Activated CD8-positive, alpha-beta memory T cell treated with anti-CD3 and anti-CD28 coated beads for 36 hours (primary cell): ENCODE data around the gene EIF4G3. TPM values are rescaled to one million over a fixed set of nuclear protein-coding genes. Genes with fewer than 3 reads are reported as not detected.
"Not testable (repeated sequence)": the region's sequence is repeated elsewhere in the genome, so short reads cannot be mapped to it uniquely, and the experiment has no call there.

Source experiments
- CTCF ChIA-PET: fragments of 350-600 bp; sonication (Branson Sonifier 250); formaldehyde crosslinking; loops from one replicate; lab custom pipeline; 2021; ENCODE audit warnings: antibody characterized with exemption; lab: Charles Lee
- POLR2A ChIA-PET: fragments of 350-600 bp; sonication (Branson Sonifier 250); formaldehyde crosslinking; loops from one replicate; lab custom pipeline; 2021; ENCODE audit warnings: antibody characterized with exemption; lab: Charles Lee
- total RNA-seq, 2 experiments: library from RNA; stranded (reverse); gene quantifications; one replicate each; pipeline ENCODE4 v1.2.3, GENCODE V29; 2021

EIF4G3 gene
- total RNA-seq, 2 experiments from 2014 or later: 56.5 to 57.6 TPM

DNA sequence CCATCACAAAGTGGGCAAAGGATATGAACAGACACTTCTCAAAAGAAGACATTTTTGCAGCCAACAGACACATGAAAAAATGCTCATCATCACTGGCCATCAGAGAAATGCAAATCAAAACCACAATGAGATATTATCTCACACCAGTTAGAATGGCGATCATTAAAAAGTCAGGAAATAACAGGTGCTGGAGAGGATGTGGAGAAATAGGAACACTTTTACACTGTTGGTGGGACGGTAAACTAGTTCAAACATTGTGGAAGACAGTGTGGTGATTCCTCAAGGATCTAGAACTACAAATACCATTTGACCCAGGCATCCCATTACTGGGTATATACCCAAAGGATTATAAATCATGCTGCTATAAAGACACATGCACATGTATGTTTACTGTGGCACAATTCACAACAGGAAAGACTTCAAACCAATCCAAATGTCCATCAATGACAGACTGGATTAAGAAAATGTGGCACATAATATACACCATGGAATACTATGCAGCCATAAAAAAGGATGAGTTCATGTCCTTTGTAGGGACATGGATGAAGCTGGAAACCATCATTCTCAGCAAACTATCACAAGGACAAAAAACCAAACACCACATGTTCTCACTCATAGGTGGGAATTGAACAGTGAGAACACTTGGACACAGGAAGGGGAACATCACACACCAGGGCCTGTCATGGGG, 83.3 kb downstream of the EIF4G3 start:
- POLR2A ChIA-PET, CTCF ChIA-PET: not testable (repeated sequence)

DNA sequence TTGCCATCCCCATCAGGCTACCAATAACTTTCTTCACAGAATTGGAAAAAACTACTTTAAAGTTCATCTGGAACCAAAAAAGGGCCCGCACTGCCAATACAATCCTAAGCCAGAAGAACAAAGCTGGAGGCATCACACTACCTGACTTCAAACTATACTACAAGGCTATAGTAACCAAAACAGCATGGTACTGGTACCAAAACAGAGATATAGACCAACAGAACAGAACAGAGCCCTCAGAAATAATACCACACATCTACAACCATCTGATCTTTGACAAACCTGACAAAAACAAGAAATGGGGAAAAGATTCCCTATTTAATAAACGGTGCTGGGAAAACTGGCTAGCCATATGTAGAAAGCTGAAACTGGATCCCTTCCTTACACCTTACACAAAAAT, 84.2 kb downstream of the EIF4G3 start:
- POLR2A ChIA-PET, CTCF ChIA-PET: not testable (repeated sequence)

DNA sequence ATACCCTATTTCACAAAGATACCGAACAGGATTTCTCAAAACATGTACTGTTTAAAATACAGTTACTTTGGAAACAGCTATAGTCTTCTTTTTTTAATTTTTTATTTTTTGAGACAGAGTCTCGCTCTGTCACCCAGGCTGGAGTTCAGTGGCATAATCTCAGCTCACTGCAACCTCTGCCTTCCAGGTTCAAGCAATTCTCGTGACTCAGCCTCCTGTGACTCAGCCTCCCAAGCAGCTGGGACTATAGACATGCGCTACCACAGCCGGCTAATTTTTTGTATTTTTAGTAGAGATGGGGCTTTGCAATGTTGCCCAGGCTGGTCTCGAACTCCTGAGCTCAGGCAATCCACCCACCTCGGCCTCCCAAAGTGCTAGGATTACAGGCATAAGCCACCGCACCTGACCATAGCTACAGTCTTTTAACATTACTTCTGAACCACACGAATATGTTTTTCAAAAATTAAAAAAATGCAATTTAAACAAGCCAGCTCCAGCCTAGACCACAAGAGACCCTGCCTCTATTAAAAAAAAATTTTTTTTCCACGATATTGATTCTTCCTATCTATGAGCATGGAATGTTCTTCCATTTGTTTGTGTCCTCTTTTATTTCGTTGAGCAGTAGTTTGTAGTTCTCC, 85.5 kb downstream of the EIF4G3 start:
- CTCF ChIA-PET, POLR2A ChIA-PET: not testable (repeated sequence)

DNA sequence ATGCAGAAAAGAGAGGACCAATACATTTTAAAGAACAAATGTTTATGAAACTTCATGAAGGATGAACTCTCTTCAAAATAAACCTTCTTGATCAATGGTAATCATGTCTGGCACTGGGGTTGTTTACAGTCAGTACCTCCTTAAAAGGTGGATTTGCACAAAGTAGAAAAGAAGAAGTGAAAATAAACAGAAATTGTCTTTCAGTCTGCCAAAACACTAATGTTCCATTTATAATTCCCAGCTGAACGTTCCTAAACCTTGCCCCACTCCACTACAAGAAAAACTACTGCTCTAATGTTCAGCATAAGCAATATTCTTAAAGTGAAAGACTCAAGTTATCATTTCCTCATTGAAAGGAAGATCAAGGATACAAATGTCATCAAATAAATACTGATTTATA, 86.2 kb downstream of the EIF4G3 start:
- POLR2A ChIA-PET: no interaction called here
- CTCF ChIA-PET: no interaction called here

DNA sequence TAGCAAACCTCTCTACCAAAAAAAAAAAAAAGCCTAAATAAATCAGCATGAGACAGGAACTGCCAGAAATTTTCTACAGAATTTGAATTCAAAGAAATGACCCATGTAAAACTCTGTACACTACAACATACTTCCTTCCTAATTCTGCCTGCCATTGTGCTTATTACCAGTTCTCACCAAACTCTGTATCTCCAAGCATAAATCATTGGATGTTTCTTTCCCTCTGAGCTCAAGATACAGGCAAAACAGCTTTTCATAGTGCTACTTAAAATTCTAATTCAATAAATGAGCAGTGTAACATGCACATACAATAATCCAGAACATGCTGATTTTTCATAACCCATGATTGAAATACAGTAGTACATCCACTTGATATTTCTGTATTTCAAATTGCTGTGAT, 87.0 kb downstream of the EIF4G3 start:
- ChIA-PET POLR2A (no interaction called here), CTCF (interaction anchor here (0.6 kb wide), 1 partner anchor 14 kb away, joined by 6 read pairs; no protein-coding TSS in a partner anchor)

DNA sequence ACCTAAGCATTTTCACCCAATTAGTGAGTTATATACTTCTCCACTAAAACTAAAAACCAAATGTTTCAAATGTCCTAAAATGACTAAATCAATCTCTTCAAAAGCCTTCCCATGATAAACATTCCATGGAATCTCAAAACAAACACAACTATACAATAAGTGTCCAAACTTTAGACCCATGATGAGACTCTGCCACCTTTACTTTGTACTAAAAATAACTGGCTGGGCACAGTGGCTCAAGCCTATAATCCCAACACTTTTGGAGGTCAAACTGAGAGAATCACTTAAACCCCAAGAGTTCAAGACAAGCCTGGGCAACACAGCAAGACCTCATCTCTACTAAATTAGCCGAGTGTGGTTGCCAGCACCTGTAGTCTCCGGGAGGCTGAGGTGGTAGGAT, 87.4 kb downstream of the EIF4G3 start:
- CTCF ChIA-PET: no interaction called here

GRCh38 chr1:21084111-21084810, 92.4 kb downstream of the EIF4G3 start:
- CTCF ChIA-PET: no interaction called here
- POLR2A ChIA-PET: no interaction called here

More for the DNA sequence above, 87.4 kb downstream of the EIF4G3 start:
- POLR2A ChIA-PET: no interaction called here

DNA sequence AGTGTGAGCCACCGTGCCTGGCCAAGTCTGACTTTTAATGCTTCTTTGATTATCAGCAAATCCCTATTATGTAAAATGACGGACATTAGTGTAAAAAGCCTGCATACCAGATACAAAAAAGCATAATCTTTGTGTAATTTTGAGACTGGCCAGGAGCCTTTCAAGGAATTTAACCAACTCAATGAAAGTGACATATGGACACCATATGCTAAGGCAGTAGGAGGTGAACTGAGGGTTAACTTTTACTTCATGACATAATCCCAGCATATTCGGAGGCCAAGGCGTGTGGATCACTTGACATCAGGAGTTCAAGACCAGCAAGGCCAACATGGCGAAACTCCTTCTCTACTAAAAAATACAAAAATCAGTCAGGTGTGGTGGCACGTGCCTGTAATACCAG, 94.6 kb downstream of the EIF4G3 start:
- POLR2A ChIA-PET: interaction anchor here (0.7 kb wide), 1 partner anchor 348 kb away, joined by 11 read pairs; no protein-coding TSS in a partner anchor

DNA sequence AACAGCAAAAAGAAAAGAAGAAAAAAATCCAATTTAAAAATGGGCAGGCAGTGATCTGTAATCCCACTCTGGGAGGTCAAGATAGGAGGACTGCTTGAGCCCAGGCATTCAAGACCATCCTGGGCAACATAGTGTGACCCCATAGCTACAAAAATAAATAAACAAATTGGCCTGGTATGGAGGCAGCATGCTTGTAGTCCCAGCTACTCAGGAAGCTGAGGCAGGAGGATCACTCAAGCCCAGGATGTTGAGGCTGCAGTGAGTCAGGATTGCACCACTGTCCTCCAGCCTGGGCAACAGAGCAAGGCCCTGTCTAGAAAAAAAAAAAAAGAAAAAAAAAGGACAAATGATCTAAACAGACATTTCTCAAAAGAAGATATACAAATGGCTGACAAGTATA, 99.6 kb downstream of the EIF4G3 start:
- CTCF ChIA-PET: no interaction called here
- POLR2A ChIA-PET: interaction anchor here (0.7 kb wide), 1 partner anchor 373 kb away, joined by 3 read pairs; no protein-coding TSS in a partner anchor

More for the DNA sequence above, 94.6 kb downstream of the EIF4G3 start:
- CTCF ChIA-PET: no interaction called here

GRCh38 chr1:21072721-21073120, 104.0 kb downstream of the EIF4G3 start:
- CTCF ChIA-PET: no interaction called here
- POLR2A ChIA-PET: no interaction called here

DNA sequence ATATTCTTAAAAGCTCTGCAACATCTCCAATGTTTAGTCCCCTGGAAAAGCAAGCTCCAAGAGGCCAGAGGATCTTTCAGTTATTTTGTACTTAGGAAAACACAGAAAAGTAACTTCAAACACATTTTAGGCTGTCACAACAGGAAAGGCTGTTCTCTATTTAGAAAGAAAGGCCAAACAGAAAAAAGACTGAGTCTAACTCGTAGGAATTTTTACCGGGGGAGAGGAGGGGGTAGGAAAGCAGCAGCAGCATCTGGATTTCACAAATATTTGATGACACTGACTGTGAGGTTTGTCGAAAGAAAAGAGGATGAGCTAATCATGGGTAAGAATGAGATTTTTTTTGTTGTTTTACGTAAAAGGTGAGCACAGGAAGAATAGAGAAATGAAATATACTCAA, 107.1 kb downstream of the EIF4G3 start:
- POLR2A ChIA-PET: interaction anchor here (0.5 kb wide), 1 partner anchor 10 kb away, joined by 3 read pairs; no protein-coding TSS in a partner anchor
- CTCF ChIA-PET: no interaction called here

DNA sequence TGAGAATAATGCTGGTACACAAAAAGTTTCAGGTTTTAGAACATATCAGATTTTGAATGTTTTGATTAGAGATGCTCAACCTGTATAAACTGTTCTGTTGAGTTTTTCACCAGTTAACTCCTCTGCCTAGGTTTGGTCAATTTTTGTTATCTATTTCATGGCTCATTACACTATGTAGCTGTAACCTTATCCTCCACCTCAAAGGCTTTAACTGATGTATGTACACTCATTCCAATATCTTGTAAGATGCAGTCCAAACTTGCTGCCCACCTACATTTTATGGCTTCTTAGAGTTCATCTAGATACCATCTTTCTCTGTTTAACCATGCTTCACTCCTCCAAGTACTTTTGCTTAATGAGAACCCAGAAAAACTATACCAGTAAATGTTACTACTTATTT, 107.8 kb downstream of the EIF4G3 start:
- ChIA-PET CTCF (no interaction called here), POLR2A (no interaction called here)

DNA sequence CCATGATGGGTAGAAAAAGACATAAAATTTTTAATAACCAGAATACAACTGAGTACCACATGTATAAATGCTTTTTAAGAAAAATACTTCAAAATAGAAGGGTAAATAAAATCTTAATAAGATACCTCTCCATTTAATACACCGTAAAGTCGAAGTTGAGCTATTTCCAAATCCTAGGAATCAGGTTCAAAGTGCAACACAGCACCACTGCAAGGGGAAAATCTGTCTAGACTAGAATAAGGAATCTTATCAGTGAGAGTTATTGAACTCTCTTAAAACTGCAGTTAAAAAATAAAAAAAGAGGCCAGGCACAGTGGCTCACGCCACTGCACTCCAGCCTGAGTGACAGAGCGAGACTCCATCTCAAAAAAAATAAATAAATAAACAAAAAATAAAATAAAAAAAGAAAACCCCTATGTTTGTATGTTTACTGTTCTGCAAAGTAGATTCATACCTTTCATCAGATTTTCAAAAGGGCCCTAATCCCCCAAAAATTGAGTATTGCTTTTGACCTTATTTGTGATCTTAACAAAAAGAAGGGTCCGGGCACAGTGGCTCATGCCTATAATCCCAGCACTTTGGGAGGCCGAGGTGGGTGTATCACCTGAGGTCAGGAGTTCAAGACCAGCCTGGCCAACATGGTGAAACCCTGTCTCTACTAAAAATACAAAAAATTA, 109.0 kb downstream of the EIF4G3 start:
- CTCF ChIA-PET: no interaction called here
- POLR2A ChIA-PET: no interaction called here

GRCh38 chr1:21066356-21067012, 110.2 kb downstream of the EIF4G3 start:
- ChIA-PET CTCF (no interaction called here), POLR2A (no interaction called here)

- POLR2A ChIA-PET: no interaction called here
- CTCF ChIA-PET: no interaction called here
These were observed 110.8 kb downstream of the EIF4G3 start for GRCh38 chr1:21065851-21066250.

- POLR2A ChIA-PET: no interaction called here
These were observed 112.6 kb downstream of the EIF4G3 start for GRCh38 chr1:21064057-21064456.

DNA sequence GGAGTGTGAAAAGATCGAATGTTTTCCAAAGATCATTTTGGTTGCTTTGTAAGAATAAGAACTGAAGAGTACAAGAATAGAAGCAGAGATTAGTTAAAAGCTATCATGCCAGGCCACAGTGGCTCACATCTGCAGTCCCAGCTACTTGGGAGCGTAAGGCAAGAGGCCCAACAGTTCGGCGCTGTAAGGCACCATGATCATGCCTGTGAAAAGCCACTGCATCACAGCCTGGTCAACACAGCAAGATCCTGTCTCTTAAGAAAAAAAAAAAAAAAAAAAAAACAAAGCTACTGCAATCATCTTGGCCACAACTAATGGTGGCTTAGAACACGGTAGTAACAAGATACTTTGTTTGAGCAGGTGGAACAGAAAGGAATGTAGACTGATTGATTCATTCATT, 116.2 kb downstream of the EIF4G3 start:
- ChIA-PET CTCF (interaction anchor here (0.7 kb wide), 1 partner anchor 185 kb away, joined by 3 read pairs; no protein-coding TSS in a partner anchor), POLR2A (no interaction called here)

More at GRCh38 chr1:21064057-21064456, 112.6 kb downstream of the EIF4G3 start:
- CTCF ChIA-PET: no interaction called here

DNA sequence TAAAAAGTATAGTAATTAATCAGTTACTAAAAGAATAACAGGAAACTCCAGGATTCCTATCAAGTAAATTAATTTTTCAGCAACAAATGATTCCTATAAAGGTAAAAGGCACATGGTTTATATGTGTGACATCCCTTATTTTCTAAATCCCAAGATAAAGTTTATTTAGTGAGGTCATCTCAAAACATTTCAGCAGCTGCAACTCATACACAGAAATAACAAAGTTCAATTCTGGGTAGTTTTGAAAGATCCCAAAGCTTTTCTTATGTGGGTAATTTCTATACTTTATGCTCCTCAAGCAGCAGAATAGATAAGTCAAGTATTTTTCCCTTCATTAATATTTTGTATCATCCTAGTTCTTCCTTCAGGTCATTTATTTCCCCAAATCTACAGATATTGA, 117.7 kb downstream of the EIF4G3 start:
- CTCF ChIA-PET: no interaction called here
- POLR2A ChIA-PET: no interaction called here

DNA sequence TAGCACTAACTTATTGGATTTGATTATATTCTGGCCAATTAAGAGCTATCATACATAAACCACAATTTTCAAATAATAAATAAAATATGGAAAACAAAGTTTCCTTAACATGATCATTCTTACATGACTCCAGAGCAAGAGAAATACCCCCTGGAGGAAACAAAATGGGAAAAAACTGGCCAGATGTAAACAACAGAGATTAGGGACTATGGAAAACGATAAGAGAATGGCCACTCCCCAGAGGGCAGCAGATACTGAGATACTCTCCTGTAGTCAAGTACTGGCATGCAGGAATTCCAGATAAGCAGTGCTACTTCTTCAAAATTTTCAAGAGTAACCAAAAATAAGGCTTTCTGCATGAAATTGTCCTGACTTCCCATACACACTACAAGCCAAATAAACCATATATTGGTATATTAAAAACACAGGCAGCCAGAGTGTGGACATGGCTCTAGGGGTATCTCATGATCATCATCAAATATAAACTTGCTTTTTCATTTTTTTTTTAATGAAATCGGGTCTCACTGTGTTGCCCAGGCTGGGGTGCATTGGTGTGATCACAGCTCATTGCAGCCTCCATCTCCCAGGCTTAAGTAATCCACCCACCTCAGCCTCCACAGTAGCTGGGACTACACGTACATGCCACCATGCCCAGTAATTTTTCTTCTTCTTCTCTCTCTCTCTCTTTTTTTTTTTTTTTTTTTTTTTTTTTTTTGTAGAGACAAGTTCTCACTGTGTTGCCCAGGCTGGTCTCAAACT, 118.5 kb downstream of the EIF4G3 start:
- CTCF ChIA-PET: no interaction called here
- POLR2A ChIA-PET: no interaction called here
